Measurements from ENCODE around the gene HINT3. TPM values are rescaled to one million over a fixed set of nuclear protein-coding genes. Genes with fewer than 3 reads are reported as not detected.

The HINT3 gene
- total RNA-seq, 2 donors from 2014 or later: 29.5 to 40.9 TPM

DNA sequence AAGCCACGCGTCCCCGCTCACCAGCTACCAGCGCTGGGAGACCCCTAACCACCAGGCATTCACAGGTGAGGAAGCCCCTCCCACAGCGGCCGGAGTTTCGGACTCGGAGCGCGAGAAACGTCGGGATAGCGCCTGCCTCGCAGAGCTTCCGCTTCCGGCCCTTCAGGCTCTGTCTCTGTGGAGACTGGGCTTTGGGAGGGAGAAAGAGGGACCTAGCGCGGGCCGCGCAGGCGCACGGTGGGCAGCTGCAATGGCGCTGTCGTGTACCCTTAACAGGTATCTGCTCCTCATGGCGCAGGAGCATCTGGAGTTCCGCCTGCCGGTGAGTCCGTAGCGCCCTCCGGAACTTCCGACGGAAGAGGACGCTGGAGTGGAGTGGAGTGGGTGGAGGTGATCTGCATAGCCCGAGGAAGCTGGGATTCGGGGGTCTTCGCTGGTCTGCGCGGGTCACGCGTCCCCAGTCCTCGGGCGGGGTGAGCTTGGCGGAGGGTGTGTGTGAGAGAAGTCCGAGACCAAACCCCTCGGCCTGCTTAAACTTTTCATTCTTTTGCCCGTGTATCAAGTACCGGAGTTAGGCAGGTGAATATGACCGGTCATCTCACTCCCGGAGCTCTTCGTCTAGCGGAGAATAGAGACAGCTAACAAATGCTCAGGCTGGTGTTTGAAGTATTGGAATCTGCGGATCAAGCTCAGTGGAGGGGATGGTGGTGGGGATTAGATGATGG, 29.9 kb downstream of the HINT3 start, which contains the start of gene TRMT11:
TSS of gene TRMT11 (plus strand) at position 240 of the 725 bp plus-strand sequence. CDS start at position 251, 11 bp downstream.
- intact Hi-C loops (cut with DNase I): no loop called here
- H3K9me3 ChIP-seq: no peaks in the 10 kb centered on the region
- DNase-seq (ENCODE audit: low spot score): peak; percentile 89
- no peaks in the 10 kb centered on the region for H3K36me3 ChIP-seq
- H3K27me3 ChIP-seq (replicated peaks; ENCODE audit: insufficient read depth): no peaks in the 10 kb centered on the region
- WGBS: under 1% methylated on average over 47 of the region's 52 CpGs
- peak within 1 kb of the TSS; percentile 81 to 89 for H3K27ac ChIP-seq
- H3K4me3 ChIP-seq: peak within 1 kb of the TSS; percentile 63 to 89
- TF ChIP-seq POLR2A (IDR thresholded peaks at IDR 0.05) (peak; percentile 84), POLR2AphosphoS5 (IDR thresholded peaks at IDR 0.05) (peak; percentile 92)
- TF ChIP-seq, protein P1, sequence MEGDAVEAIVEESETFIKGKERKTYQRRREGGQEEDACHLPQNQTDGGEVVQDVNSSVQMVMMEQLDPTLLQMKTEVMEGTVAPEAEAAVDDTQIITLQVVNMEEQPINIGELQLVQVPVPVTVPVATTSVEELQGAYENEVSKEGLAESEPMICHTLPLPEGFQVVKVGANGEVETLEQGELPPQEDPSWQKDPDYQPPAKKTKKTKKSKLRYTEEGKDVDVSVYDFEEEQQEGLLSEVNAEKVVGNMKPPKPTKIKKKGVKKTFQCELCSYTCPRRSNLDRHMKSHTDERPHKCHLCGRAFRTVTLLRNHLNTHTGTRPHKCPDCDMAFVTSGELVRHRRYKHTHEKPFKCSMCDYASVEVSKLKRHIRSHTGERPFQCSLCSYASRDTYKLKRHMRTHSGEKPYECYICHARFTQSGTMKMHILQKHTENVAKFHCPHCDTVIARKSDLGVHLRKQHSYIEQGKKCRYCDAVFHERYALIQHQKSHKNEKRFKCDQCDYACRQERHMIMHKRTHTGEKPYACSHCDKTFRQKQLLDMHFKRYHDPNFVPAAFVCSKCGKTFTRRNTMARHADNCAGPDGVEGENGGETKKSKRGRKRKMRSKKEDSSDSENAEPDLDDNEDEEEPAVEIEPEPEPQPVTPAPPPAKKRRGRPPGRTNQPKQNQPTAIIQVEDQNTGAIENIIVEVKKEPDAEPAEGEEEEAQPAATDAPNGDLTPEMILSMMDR (IDR thresholded peaks at IDR 0.05): peak in 2 of 4 experiments; percentile 26 to 33
- H3K4me1 ChIP-seq (replicated peaks): no peaks in the 10 kb centered on the region

DNA sequence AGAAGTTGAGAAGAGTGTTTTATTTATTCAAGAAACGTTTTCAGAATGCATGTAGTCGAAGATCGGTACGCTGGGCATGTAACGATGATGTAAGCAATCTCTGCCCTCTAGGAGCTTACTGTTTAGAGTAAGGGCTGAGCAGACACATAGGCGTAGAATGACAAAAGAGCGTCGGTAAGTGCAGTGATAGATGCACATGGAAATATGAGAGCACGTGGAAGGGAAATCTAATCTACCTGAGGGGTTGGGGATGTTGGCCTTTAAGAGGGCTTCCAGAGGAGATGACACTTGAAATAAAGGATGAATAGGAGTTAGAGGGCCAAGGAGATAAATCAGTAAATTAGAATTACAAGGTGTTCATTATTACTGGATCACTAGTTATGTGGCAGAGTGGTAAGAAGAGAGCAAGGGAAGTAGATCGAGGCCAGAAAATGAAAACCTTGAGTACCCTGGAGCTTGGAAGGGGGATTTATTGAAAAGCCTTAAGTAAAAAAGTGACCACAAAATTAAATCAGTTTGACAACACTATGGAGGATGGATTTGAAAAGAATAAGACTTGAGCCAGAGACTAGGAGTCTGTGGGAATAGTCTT, 30.6 kb downstream of the HINT3 start:
- H3K36me3 ChIP-seq: no peaks in the 10 kb centered on the region
- H3K27me3 ChIP-seq (replicated peaks; ENCODE audit: insufficient read depth): no peaks in the 10 kb centered on the region
- intact Hi-C loops (cut with DNase I): no loop called here
- peak overlapping the region; percentile 81 to 89 for H3K27ac ChIP-seq
- TF ChIP-seq, protein P1 (IDR thresholded peaks at IDR 0.05): no peak
- TF ChIP-seq POLR2AphosphoS5 (IDR thresholded peaks at IDR 0.05): no peak
- no peak for TF ChIP-seq POLR2A (IDR thresholded peaks at IDR 0.05)
- H3K4me1 ChIP-seq (replicated peaks): no peaks in the 10 kb centered on the region
- peak overlapping the region; percentile 63 to 89 for H3K4me3 ChIP-seq
- no peaks in the 10 kb centered on the region for H3K9me3 ChIP-seq
- 14% methylated on average over 10 of the region's 10 CpGs for WGBS
- no peak for DNase-seq (ENCODE audit: low spot score)

DNA sequence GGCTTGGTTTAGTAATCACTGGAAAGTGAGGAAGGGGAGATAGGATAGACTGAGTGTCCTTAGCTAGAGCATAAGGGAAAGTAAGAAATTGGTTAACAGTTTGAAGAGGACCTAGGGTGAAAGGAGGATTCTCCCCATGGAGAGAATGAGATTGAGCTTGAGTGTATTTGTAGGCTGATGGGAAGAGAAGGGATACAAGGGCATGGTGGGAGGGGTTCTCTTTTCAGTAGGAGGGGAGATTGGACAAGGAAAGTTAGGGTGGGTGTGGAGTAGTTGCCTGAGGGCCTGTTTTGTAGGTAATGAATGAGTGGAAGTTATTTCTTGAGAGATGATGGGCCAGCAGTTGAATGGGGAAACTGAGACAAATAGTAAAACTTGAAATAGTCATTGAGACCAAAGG, 31.7 kb downstream of the HINT3 start:
- Histone ChIP-seq H3K36me3 (no peaks in the 10 kb centered on the region), H3K4me1 (replicated peaks) (no peaks in the 10 kb centered on the region), H3K27me3 (replicated peaks; ENCODE audit: insufficient read depth) (no peaks in the 10 kb centered on the region), H3K27ac (no peak overlapping the region), H3K9me3 (no peaks in the 10 kb centered on the region), H3K4me3 (no peak overlapping the region)
- no peak for DNase-seq (ENCODE audit: low spot score)
- TF ChIP-seq POLR2AphosphoS5 (IDR thresholded peaks at IDR 0.05) (no peak), POLR2A (IDR thresholded peaks at IDR 0.05) (no peak)
- TF ChIP-seq, protein P1 (IDR thresholded peaks at IDR 0.05): no peak
- intact Hi-C loops (cut with DNase I): no loop called here

DNA sequence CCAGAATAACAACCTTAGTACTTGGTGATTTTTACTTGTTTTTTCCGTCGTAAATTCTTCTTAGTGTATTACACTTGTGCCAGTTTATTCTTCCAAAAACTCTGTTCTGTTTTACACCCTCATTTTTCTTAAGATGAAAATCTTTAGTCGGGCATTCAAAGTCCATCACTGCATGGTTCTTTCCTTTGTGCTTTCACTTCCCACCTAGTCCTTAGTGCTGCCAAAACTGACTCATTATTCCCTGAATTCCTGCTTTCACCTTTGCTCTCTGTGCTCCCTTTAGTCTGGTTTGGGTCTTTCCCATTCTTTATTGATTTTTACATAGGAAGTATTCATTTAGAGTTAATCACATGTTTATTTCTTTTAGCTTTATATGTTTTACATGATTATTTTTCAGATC, 33.1 kb downstream of the HINT3 start:
- TF ChIP-seq POLR2A (IDR thresholded peaks at IDR 0.05) (no peak), POLR2AphosphoS5 (IDR thresholded peaks at IDR 0.05) (no peak)
- TF ChIP-seq, protein P1 (IDR thresholded peaks at IDR 0.05): no peak
- peak overlapping the region in 1 of 2 donors; percentile 15 for H3K27ac ChIP-seq
- 48% methylated on average over 3 of the region's 3 CpGs for WGBS
- no peak for DNase-seq (ENCODE audit: low spot score)
- H3K4me1 ChIP-seq (replicated peaks): no peaks in the 10 kb centered on the region
- intact Hi-C loops (cut with DNase I): loop anchor here (10.0 kb wide), 1 partner anchor 1125 kb away; the partner anchor contains the start of gene RSPO3
- no peaks in the 10 kb centered on the region for H3K27me3 ChIP-seq (replicated peaks; ENCODE audit: insufficient read depth)
- H3K4me3 ChIP-seq: no peak overlapping the region
- no peaks in the 10 kb centered on the region for H3K36me3 ChIP-seq
- no peaks in the 10 kb centered on the region for H3K9me3 ChIP-seq

All from prostate gland (tissue), 2 donors.